RWPE1 (cell line): ENCODE results near the gene LMTK2.

Experiments used
- CTCF ChIA-PET: fragments of 350-600 bp; sonication (Branson Sonifier 250); formaldehyde crosslinking; extraction: SDS; loops from one replicate; lab custom pipeline; 2021; lab: Yijun Ruan, JAX
- POLR2A ChIA-PET: fragments of 400-600 bp; formaldehyde crosslinking; extraction: SDS; loops from one replicate; lab custom pipeline; 2020; ENCODE audit warnings: antibody characterized with exemption; ENCODE audit not compliant: low non-redundant PET; lab: Yijun Ruan, JAX
- DNase-seq: peaks from one replicate; pipeline ENCODE4 v3.0.0; 2012; ENCODE audit warnings: low spot score
- H3K27ac ChIP-seq: fragments of 450-650 bp; 2 replicates; pipeline ENCODE4 v1.5.1; 2017
- CTCF ChIP-seq: fragments of 450-650 bp; conservative IDR thresholded peaks from 2 replicates; pipeline ENCODE4 v1.5.1; 2017; ENCODE audit warnings: low read depth, mild to moderate bottlenecking

Gene LMTK2

GRCh38 chr7:98157761-98158160 lies 51.1 kb downstream of the LMTK2 start:
- no peak for DNase-seq
- no peak overlapping the region for H3K27ac ChIP-seq
- ChIA-PET POLR2A (no interaction called here), CTCF (no interaction called here)
- no peak for TF ChIP-seq CTCF

- CTCF ChIA-PET: interaction anchor here (12.0 kb wide), 1 partner anchor 140 kb away, joined by 202 read pairs; no protein-coding TSS in a partner anchor
- no peak for TF ChIP-seq CTCF
- POLR2A ChIA-PET: no interaction called here
- no peak for DNase-seq
- H3K27ac ChIP-seq: no peak overlapping the region
Measured at GRCh38 chr7:98162758-98163157, 56.1 kb downstream of the LMTK2 start.

- ChIA-PET POLR2A (interaction anchor here (0.5 kb wide), 1 partner anchor 13 kb away, joined by 4 read pairs; no protein-coding TSS in a partner anchor), CTCF (interaction anchor here (12.0 kb wide), 1 partner anchor 141 kb away, joined by 202 read pairs; no protein-coding TSS in a partner anchor)
- no peak for DNase-seq
- H3K27ac ChIP-seq: peak overlapping the region; percentile 69
- no peak for TF ChIP-seq CTCF
Measured at GRCh38 chr7:98163269-98163668, 56.6 kb downstream of the LMTK2 start.

GRCh38 chr7:98163704-98164494 lies 57.2 kb downstream of the LMTK2 start:
- DNase-seq: peak; percentile 69
- peak overlapping the region; percentile 69 for H3K27ac ChIP-seq
- TF ChIP-seq CTCF: no peak
- CTCF ChIA-PET: interaction anchor here (12.0 kb wide), 1 partner anchor 141 kb away, joined by 202 read pairs; no protein-coding TSS in a partner anchor
- POLR2A ChIA-PET: interaction anchor here (0.5 to 0.8 kb wide), 2 partner anchors 14 to 143 kb away, joined by 3 to 4 read pairs; no protein-coding TSS in a partner anchor

GRCh38 chr7:98165827-98166667 lies 59.4 kb downstream of the LMTK2 start:
- ChIA-PET POLR2A (no interaction called here), CTCF (interaction anchor here (0.6 to 12.0 kb wide), 4 partner anchors 23 to 967 kb away, joined by 4 to 202 read pairs (median 4); no protein-coding TSS in a partner anchor)
- DNase-seq: no peak
- peak; percentile 79 for TF ChIP-seq CTCF
- H3K27ac ChIP-seq: no peak overlapping the region

- H3K27ac ChIP-seq: no peak overlapping the region
- DNase-seq: no peak
- ChIA-PET POLR2A (no interaction called here), CTCF (interaction anchor here (0.6 to 12.0 kb wide), 2 partner anchors 84 to 144 kb away, joined by 5 to 202 read pairs; no protein-coding TSS in a partner anchor)
- no peak for TF ChIP-seq CTCF
Measured at GRCh38 chr7:98166668-98166970, 60.0 kb downstream of the LMTK2 start.
